ENCODE data around the gene NCOR2. TPM values are rescaled to one million over a fixed set of nuclear protein-coding genes. Genes with fewer than 3 reads are reported as not detected.

Gene NCOR2
- total RNA-seq, 1 experiment from 2014 or later, result 326 TPM

DNA sequence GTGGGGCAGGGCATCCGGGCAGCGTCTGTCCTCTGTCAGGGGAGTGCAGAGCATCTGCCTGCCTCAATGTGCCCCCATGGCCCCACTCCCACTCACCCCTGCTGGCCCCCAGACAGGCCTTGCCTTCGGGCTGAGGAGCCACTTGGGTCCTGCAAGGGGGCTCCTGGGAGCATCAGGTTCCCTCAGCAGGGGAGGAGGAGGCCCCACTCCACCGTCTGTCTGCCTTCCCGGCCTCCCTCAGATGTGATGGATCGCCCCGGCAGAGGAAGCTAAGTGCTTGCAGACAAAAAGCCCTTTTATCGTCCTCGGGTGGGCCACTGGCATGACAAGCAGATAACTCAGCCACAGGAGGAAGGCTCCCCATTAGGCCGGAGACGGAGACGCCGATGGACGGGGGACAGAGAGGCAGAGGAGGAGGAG, 35.1 kb downstream of the NCOR2 start (continued):
- TF ChIP-seq, protein P1, sequence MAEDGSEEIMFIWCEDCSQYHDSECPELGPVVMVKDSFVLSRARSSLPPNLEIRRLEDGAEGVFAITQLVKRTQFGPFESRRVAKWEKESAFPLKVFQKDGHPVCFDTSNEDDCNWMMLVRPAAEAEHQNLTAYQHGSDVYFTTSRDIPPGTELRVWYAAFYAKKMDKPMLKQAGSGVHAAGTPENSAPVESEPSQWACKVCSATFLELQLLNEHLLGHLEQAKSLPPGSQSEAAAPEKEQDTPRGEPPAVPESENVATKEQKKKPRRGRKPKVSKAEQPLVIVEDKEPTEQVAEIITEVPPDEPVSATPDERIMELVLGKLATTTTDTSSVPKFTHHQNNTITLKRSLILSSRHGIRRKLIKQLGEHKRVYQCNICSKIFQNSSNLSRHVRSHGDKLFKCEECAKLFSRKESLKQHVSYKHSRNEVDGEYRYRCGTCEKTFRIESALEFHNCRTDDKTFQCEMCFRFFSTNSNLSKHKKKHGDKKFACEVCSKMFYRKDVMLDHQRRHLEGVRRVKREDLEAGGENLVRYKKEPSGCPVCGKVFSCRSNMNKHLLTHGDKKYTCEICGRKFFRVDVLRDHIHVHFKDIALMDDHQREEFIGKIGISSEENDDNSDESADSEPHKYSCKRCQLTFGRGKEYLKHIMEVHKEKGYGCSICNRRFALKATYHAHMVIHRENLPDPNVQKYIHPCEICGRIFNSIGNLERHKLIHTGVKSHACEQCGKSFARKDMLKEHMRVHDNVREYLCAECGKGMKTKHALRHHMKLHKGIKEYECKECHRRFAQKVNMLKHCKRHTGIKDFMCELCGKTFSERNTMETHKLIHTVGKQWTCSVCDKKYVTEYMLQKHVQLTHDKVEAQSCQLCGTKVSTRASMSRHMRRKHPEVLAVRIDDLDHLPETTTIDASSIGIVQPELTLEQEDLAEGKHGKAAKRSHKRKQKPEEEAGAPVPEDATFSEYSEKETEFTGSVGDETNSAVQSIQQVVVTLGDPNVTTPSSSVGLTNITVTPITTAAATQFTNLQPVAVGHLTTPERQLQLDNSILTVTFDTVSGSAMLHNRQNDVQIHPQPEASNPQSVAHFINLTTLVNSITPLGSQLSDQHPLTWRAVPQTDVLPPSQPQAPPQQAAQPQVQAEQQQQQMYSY (CRISPR knock-in tag; IDR thresholded peaks at IDR 0.05), result no peak

- Mint-ChIP-seq H3K36me3 (peaks cover 35% of the 10 kb centered on the region), H3K9me3 (peaks cover 10% of the 10 kb centered on the region), H3K4me3 (no peak overlapping the region), H3K27ac (no peak overlapping the region), H3K27me3 (ENCODE audit: low read depth) (no peaks in the 10 kb centered on the region), H3K4me1 (peaks cover 54% of the 10 kb centered on the region)
- TF ChIP-seq IRF2 (CRISPR knock-in tag; IDR thresholded peaks at IDR 0.05; ENCODE audit: borderline replicate concordance, low read depth), result no peak
- no peak for TF ChIP-seq ZMAT4 (CRISPR knock-in tag; IDR thresholded peaks at IDR 0.05)
- no peak for TF ChIP-seq ZNF232 (CRISPR knock-in tag; IDR thresholded peaks at IDR 0.05)
- no peak for TF ChIP-seq ZBTB43 (CRISPR knock-in tag; IDR thresholded peaks at IDR 0.05)
- no peak for TF ChIP-seq FOXK1 (CRISPR knock-in tag; IDR thresholded peaks at IDR 0.05)
- no peak for TF ChIP-seq SOX15 (CRISPR knock-in tag; IDR thresholded peaks at IDR 0.05)
- no peak for TF ChIP-seq USF2 (CRISPR knock-in tag; IDR thresholded peaks at IDR 0.05)
- no peak for TF ChIP-seq RELA (CRISPR knock-in tag; IDR thresholded peaks at IDR 0.05; ENCODE audit: borderline replicate concordance)
- TF ChIP-seq NR1H2 (CRISPR knock-in tag; IDR thresholded peaks at IDR 0.05), result no peak
- no peak for TF ChIP-seq TEAD4 (CRISPR knock-in tag; IDR thresholded peaks at IDR 0.05)
- TF ChIP-seq MXD4 (CRISPR knock-in tag; IDR thresholded peaks at IDR 0.05; ENCODE audit: borderline replicate concordance), result no peak
- TF ChIP-seq, protein P1 (CRISPR knock-in tag; IDR thresholded peaks at IDR 0.05), result no peak
- no peak for TF ChIP-seq ZNF671 (CRISPR knock-in tag; IDR thresholded peaks at IDR 0.05)
- TF ChIP-seq MLX (CRISPR knock-in tag; IDR thresholded peaks at IDR 0.05), result no peak
- TF ChIP-seq ZNF121 (CRISPR knock-in tag; IDR thresholded peaks at IDR 0.05), result no peak
- TF ChIP-seq ZNF138 (CRISPR knock-in tag; conservative IDR thresholded peaks at IDR 0.05), result no peak
- no peak for TF ChIP-seq ARID4B (CRISPR knock-in tag; IDR thresholded peaks at IDR 0.05; ENCODE audit: borderline replicate concordance)
- DNase-seq (ENCODE audit: low spot score) (no peak), ATAC-seq (no peak)
- CTCF ChIA-PET, result interaction anchor here (0.6 kb wide), 1 partner anchor 143 kb away, joined by 3 read pairs; no protein-coding TSS in a partner anchor
- POLR2A ChIA-PET, result no interaction called here
These were observed 35.5 kb downstream of the NCOR2 start for GRCh38 chr12:124531906-124532305.

All from WTC11 (cell line).